GM12864 (cell line): ENCODE data around the gene TSPOAP1.

ENCODE experiments used
- DNase-seq: peaks from one replicate; pipeline ENCODE4 v3.0.0-alpha.2; 2011; ENCODE audit warnings: low read depth
- H3K4me3 ChIP-seq: 2 replicates; pipeline ENCODE4 v1.5.1; 2011; ENCODE audit warnings: mild to moderate bottlenecking, low read depth, low read length, control low read depth
- CTCF ChIP-seq: IDR thresholded peaks from 2 replicates; pipeline ENCODE4 v1.5.1; 2011; ENCODE audit warnings: low read depth, mild to moderate bottlenecking, moderate library complexity, low read length, control low read depth, inconsistent platforms; ENCODE audit errors: missing control alignments

Gene TSPOAP1

GRCh38 chr17:58282442-58282841, 46.2 kb downstream of the TSPOAP1 start:
- no peak overlapping the region for H3K4me3 ChIP-seq
- no peak for TF ChIP-seq CTCF
- DNase-seq, result no peak

- no peak overlapping the region for H3K4me3 ChIP-seq
- DNase-seq, result no peak
Observed at GRCh38 chr17:58281511-58282011, 47.0 kb downstream of the TSPOAP1 start.

GRCh38 chr17:58280480-58281217, 47.9 kb downstream of the TSPOAP1 start, which contains the start of gene MPO:
MPO (minus strand) TSS chr17:58280935; CDS start chr17:58280758, 177 bp downstream.
- no peak for TF ChIP-seq CTCF
- DNase-seq, result no peak
- no peak within 1 kb of the TSS for H3K4me3 ChIP-seq

More at GRCh38 chr17:58281511-58282011, 47.0 kb downstream of the TSPOAP1 start:
- TF ChIP-seq CTCF, result no peak

GRCh38 chr17:58279736-58280479, 48.7 kb downstream of the TSPOAP1 start:
- DNase-seq, result no peak
- no peak for TF ChIP-seq CTCF
- no peak overlapping the region for H3K4me3 ChIP-seq

DNA sequence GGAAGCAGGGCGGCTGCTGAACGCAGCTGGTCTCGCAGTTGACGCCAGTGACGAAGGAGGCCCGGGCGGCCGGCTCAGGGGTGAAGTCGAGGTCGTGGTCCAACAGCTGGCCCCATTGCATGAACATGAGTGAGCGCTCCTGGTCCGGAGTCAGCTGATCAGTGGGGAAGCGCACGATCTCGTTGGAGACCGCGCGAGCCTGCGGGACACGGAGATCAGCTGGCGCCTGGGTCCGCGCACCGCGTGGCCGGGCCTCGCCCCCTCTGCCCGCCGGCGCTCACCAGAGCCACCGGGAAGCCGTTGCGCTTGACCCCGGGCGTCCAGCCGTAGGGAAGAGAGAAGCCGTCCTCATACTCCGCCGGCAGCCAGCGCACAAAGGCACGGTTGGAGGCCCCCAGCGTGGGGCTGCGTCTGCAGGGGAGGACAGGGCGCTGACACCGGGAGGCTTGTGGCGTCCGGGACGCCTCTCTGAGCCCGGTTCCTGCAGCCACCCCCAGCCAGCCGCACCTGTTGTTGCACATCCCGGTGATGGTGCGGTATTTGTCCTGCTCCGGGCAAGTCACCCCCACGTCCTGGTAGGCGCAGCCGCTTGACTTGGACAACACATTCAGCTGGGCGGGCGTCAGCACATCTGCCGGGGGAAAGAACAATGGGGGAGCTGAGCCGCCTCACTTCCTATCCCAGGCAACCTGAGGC, 49.4 kb downstream of the TSPOAP1 start:
- no peak for DNase-seq
- no peak for TF ChIP-seq CTCF
- no peak overlapping the region for H3K4me3 ChIP-seq

GRCh38 chr17:58278661-58279015, 50.0 kb downstream of the TSPOAP1 start:
- no peak for TF ChIP-seq CTCF
- no peak overlapping the region for H3K4me3 ChIP-seq
- no peak for DNase-seq
